Measurements from ENCODE around the gene SMIM30.
A peak's percentile ranks its signal among the peaks of the same experiment; 100 is the strongest.

Gene SMIM30

GRCh38 chr7:113083132-113083815 is 35.1 kb downstream of the SMIM30 start:
- H3K27me3 ChIP-seq (replicated peaks; ENCODE audit: insufficient read depth, low read length) = no peaks in the 10 kb centered on the region
- DNase-seq = peak; percentile 82
- H2AFZ ChIP-seq (ENCODE audit: low read length) = no peak overlapping the region
- H3K4me2 ChIP-seq (ENCODE audit: low read depth, low read length) = peak overlapping the region; percentile 21
- H3F3A ChIP-seq (ENCODE audit: insufficient read depth, low read length) = peaks cover 10% of the 10 kb centered on the region
- H3K4me3 ChIP-seq (ENCODE audit: low read length) = no peak overlapping the region
- H3K9me3 ChIP-seq (replicated peaks; ENCODE audit: insufficient read depth, low read length) = no peaks in the 10 kb centered on the region
- H3K4me1 ChIP-seq (ENCODE audit: low read length) = peaks cover 12% of the 10 kb centered on the region
- TF ChIP-seq EZH2phosphoT487 (IDR thresholded peaks at IDR 0.05; ENCODE audit: low read length) (0 out of 2 replicates have a peak, but pooled peaks have one; percentile 59), CTCF (IDR thresholded peaks at IDR 0.05; ENCODE audit: low read length) (no peak)
- no peak overlapping the region for H3K9ac ChIP-seq (ENCODE audit: low read length)
- H3K9me2 ChIP-seq (replicated peaks; ENCODE audit: insufficient read depth, low read length) = no peaks in the 10 kb centered on the region
- H3K79me2 ChIP-seq (ENCODE audit: low read length) = no peaks in the 10 kb centered on the region
- no peaks in the 10 kb centered on the region for H4K20me1 ChIP-seq (ENCODE audit: insufficient read depth, low read length)
- peak overlapping the region; percentile 15; the same call in 1 of the 2 replicates for H3K27ac ChIP-seq (ENCODE audit: low read length)
- no peaks in the 10 kb centered on the region for H3K36me3 ChIP-seq (replicated peaks; ENCODE audit: insufficient read depth, low read length)

DNA sequence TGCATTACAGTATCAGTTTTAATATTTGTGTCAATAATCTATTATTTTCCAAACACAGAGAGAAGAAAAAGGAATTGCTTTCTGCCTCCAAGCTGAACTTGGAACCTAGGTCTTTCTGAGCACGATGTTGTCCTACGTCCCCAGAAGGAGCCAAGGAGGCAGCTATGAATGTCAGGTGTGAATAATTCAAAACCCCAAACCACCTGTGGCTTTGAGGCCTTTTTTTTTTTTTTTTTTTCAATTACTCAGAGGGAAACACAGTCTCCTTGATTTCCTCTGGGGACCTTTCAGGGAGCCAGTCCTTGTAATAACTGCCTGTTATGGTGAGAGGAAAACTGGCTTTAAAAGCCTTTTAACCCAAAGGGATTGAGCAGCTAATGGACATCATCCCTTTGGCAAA is 40.0 kb downstream of the SMIM30 start:
- H3K27ac ChIP-seq (ENCODE audit: low read length) = no peak overlapping the region
- peaks cover 1% of the 10 kb centered on the region for H3K4me1 ChIP-seq (ENCODE audit: low read length)
- H3K79me2 ChIP-seq (ENCODE audit: low read length) = no peaks in the 10 kb centered on the region
- H3K27me3 ChIP-seq (replicated peaks; ENCODE audit: insufficient read depth, low read length) = no peaks in the 10 kb centered on the region
- H4K20me1 ChIP-seq (ENCODE audit: insufficient read depth, low read length) = no peaks in the 10 kb centered on the region
- DNase-seq = no peak
- H3K9me2 ChIP-seq (replicated peaks; ENCODE audit: insufficient read depth, low read length) = no peaks in the 10 kb centered on the region
- no peaks in the 10 kb centered on the region for H3K36me3 ChIP-seq (replicated peaks; ENCODE audit: insufficient read depth, low read length)
- H3K4me3 ChIP-seq (ENCODE audit: low read length) = no peak overlapping the region
- TF ChIP-seq CTCF (IDR thresholded peaks at IDR 0.05; ENCODE audit: low read length) (no peak), EZH2 (optimal IDR thresholded peaks at IDR 0.05; ENCODE audit: low read depth, low read length) (no peak), EZH2phosphoT487 (IDR thresholded peaks at IDR 0.05; ENCODE audit: low read length) (no peak)
- peaks cover 3% of the 10 kb centered on the region for H3F3A ChIP-seq (ENCODE audit: insufficient read depth, low read length)
- no peak overlapping the region for H2AFZ ChIP-seq (ENCODE audit: low read length)
- H3K9me3 ChIP-seq (replicated peaks; ENCODE audit: insufficient read depth, low read length) = no peaks in the 10 kb centered on the region
- H3K9ac ChIP-seq (ENCODE audit: low read length) = no peak overlapping the region
- no peak overlapping the region for H3K4me2 ChIP-seq (ENCODE audit: low read depth, low read length)

GRCh38 chr7:113076703-113077102 is 41.7 kb downstream of the SMIM30 start:
- no peaks in the 10 kb centered on the region for H3K4me1 ChIP-seq (ENCODE audit: low read length)
- DNase-seq = no peak
- no peaks in the 10 kb centered on the region for H3K36me3 ChIP-seq (replicated peaks; ENCODE audit: insufficient read depth, low read length)
- H3K27ac ChIP-seq (ENCODE audit: low read length) = no peak overlapping the region
- no peaks in the 10 kb centered on the region for H3K27me3 ChIP-seq (replicated peaks; ENCODE audit: insufficient read depth, low read length)
- H3K9me2 ChIP-seq (replicated peaks; ENCODE audit: insufficient read depth, low read length) = no peaks in the 10 kb centered on the region
- TF ChIP-seq CTCF (IDR thresholded peaks at IDR 0.05; ENCODE audit: low read length) (no peak), EZH2 (optimal IDR thresholded peaks at IDR 0.05; ENCODE audit: low read depth, low read length) (no peak), EZH2phosphoT487 (IDR thresholded peaks at IDR 0.05; ENCODE audit: low read length) (no peak)
- H3K4me2 ChIP-seq (ENCODE audit: low read depth, low read length) = no peak overlapping the region
- H4K20me1 ChIP-seq (ENCODE audit: insufficient read depth, low read length) = no peaks in the 10 kb centered on the region
- no peaks in the 10 kb centered on the region for H3K79me2 ChIP-seq (ENCODE audit: low read length)
- no peaks in the 10 kb centered on the region for H3F3A ChIP-seq (ENCODE audit: insufficient read depth, low read length)
- H2AFZ ChIP-seq (ENCODE audit: low read length) = no peak overlapping the region
- no peak overlapping the region for H3K9ac ChIP-seq (ENCODE audit: low read length)
- no peaks in the 10 kb centered on the region for H3K9me3 ChIP-seq (replicated peaks; ENCODE audit: insufficient read depth, low read length)
- no peak overlapping the region for H3K4me3 ChIP-seq (ENCODE audit: low read length)
